Dedifferentiated amniotic fluid mesenchymal stem cell (primary cell): ENCODE measurements around the gene ARHGEF16.

Experiments
- DNase-seq: peaks from one replicate; pipeline ENCODE4 v3.0.0-alpha.2; 2016; ENCODE audit errors: extremely low spot score

The ARHGEF16 gene

DNA sequence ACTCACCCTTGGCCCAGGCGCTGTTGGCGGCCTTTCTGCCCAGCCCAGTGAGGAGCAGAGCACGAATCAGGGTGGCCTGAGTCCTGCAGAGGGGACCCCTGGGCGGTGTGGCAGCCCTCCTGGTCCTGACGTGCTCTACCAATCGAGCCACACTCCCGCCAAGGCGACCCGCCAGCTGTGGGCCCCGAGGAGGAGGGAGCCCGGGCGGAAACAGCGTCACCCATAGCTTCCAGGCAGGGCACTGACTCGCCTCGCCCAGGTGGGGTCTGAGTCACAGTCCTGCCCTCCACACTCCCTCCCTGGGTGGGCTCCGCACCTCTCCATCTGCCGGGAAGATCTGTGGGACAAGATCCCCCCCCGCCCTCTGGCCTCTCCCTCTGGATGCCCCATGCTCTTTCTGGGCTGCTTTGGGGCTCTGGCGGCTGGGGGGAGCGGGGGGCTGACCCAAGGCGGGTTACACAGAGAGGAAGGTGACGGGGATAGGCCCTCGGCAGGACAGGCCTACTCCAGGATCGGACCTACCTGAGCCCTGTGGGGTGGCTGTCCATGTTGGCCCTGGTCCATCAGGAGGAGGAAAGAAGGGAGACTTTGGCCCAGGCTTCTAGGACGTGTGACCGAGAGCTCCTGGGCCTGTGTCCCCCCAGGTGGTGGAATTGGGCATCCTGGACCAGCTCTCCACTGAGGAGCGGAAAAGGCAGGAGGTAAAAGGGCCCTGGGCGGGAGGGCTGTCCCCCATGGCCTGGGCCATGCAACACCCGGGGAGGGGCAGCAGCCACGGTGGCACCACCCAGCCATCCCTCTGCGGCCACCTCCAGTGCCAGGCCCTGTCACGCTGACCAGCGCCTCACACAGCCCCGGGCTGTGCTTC is 14.0 kb downstream of the ARHGEF16 start:
- DNase-seq, result no peak

DNA sequence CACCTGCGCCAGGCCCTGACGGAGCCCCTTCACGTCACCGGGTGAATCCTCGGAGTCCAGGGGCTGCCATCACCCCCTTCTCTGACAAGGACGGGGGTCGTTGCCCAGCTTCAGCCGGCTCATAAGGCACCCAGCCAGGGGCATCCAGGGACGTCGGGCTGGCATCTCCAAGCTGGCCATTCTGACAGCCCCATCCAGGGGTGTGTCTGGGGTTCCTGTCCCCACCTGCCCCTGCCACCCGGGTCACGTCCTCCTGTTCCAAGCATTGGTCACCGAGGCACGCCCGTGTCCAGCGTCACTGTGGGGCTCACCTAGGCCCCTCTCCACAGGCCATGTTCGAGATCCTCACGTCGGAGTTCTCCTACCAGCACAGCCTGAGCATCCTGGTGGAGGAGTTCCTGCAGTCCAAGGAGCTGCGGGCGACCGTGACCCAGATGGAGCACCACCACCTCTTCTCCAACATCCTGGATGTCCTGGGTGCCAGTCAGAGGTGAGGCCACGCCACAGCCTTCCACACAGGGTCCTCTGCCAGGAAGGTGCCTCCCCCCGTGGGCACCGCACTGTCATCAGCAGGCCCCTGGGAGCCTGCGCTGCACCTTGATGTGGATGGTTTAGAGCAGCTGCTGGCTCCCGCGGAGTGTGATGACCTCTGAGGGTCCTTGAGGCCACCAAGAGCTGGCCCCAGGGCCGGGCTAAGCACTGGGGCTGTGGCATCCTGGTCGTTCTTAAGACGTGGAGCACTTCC is 14.8 kb downstream of the ARHGEF16 start:
- no peak for DNase-seq

DNA sequence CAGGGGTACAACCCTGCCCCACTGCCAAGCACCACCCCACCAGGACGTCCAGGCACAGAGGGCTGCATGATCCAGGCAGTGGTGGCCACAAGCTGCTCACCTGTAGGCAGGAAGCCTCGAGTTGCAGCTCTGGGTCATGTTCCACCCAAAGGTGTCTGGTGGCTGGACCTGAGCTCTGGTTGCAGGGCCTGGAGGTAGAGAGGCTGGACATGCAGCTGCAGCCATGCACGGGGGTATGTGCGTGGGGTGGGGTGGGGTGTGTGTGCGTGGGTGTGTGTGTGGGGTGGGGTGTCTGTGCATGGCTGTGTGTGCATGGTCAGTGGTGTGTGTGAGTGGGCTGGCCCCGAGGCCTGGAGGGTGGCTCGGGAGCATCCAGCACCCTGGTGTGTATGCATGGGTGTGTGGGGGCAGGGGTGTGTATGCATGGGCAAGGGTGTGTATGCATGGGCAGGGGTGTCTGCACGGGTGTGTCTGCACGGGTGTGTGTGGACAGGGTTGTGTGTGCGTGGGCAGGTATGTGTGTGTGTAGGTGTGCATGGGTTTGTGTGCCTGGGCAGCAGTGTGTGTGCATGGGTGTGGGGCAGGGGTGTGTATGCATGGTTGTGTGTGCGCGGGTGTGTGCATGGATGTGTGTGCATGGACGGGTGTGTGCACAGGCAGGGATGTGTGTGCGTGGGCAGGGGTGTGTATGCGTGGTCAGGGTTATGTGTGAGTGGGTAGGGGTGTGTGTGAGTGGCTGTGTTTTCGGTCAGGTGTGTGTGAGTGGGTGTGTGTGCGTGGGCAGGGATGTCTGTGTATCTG is 15.6 kb downstream of the ARHGEF16 start:
- DNase-seq, result no peak

DNA sequence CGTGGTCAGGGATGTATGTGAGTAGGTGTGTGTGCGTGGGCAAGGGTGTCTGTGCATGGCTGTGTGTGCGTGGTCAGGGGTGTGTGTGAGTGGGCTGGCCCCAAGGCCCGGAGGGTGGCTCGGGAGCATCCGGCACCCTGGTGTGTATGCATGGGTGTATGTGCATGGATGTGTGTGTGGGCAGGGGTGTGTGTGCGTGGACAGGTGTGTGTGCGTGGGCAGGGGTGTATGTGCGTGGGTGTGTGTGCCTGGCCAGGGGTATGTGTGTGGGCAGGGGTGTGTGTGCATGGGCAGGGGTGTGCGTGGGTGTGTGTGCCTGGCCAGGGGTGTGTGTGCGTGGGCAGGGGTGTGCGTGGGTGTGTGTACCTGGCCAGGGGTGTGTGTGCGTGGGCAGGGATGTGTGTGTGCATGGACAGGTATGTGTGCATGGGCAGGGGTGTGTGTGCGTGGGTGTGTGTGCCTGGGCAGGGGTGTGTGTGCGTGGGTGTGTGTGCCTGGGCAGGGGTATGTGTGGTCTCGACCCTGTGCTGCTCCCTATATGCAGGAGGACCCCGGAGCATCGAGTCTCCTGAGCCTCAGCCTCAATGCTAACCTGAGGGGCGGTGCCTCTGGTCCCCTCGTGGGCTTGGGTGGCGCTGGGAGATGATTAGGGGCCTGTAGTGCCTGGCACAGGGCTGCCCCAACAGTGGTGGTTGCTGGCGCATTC is 16.3 kb downstream of the ARHGEF16 start:
- no peak for DNase-seq

DNA sequence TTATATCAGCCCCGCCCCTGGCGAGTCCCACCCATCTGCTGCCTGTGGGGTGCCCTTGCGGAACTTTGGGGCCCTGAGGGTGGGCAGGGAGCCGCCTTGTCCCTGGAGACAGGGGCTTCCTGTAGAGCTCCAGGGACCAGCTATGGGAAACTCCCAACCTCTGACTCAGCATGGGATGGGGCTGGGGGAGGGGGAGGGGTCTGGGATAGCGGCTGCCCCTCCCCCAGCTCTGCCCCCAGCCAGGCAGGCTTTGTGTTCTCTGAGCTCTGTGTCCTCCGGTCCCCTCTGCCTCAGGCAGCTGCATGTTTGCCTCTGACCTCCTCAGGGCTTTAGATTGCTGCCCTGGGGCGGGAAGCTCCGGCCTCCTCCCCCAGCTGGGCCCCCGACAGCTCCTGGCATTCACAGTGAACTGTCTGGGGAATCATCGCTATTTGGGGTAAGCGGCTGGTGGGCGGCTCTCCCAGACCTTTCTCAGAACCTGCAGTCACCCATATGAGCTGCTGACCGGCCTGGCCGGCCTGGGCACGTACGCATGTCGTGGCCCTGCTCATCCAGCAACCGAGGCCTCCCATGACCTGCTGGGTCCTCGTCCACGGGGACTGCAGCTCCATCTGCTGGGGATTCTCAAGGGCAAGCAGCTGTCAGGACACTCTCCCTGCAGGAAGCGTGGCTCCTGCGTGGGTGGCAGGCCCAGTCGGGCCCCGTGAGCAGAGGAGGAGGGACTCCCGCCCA is 17.1 kb downstream of the ARHGEF16 start:
- DNase-seq, result no peak

DNA sequence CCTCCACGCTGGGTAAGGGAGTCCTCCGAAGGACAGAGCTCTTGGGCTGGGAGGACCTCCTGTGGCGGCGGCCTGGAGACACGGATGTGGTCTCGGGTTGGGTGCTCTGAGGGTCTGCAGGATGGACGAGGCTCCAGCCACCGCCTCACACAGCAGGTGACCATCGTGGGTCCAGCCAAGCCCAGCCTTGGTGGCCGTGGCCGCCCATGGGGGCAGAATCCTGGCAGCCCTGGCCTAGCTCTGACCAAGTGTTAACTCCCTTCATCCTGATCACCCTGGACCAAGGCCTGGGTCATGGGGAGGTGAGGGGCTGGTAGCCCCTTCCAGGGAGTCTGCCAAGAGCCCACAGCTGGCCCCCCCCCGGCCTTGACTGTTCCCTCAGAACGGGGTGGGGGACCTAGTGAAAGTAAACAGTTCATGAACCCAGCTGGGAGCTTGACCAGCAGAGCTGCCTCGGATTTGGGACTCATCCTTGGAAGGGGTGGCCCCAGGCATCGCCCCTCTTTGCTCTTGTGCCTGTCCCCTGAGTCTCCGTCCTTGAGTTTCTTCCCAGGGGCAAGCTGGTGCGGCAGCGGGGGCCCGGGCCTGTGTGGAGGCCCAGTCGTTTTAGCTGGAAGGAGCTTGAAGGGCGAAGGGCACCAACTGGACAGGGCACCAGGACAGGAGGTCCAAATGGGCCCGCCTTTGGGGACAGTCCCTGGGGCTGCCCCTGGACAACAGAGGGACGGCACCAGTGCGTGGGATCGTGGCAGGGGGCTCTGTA is 17.8 kb downstream of the ARHGEF16 start:
- no peak for DNase-seq

DNA sequence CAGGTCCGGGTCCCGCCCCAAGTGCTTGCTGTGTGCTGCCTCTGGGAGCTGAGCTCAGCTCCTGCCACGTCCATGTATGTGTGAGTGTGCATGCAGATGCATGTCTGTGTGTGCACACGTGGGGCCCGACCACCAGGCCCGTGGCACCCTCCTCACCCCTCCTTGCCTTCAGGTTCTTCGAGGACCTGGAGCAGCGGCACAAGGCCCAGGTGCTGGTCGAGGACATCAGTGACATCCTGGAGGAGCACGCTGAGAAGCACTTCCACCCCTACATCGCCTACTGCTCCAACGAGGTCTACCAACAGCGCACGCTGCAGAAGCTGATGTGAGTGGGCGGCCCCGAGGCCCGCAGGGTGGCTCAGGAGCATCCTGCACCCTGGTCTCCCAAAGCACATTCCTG is 18.4 kb downstream of the ARHGEF16 start:
- DNase-seq, result no peak

DNA sequence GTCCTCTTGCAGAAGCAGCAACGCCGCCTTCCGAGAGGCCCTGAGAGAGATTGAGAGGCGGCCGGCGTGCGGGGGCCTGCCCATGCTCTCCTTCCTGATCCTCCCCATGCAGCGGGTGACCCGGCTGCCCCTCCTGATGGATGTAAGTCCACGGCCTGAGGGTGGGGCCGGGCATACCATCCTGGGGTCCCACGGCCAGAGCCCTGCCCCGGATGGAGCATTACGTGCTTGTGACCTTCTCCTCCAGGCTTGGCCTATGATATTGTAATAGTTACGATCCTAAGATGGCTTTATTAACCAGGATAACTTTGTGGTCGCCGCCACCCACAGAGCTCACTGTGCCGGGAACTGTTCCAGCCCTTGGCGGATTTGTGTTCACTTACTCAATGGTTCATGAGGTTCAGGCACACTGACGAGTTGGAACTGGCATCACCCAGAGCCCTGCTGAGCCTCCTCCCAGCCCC is 18.9 kb downstream of the ARHGEF16 start:
- DNase-seq, result peak; percentile 42

DNA sequence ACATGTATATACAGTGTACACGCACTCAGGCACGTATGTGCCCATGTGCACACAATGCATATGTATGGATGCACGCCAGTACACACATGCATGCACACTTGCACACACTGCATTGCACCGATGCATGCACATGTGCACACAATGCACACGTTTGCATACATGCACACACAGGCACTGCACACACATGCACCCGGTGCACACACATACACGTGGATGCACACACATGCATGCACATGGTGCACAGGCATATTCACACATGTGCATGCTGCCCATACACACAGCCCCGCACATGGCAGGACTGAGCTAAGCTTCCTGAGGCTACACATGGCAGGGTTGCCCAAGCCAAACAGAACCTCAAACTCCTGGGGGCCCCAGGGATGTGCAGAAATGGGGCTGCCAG is 19.6 kb downstream of the ARHGEF16 start:
- no peak for DNase-seq

DNA sequence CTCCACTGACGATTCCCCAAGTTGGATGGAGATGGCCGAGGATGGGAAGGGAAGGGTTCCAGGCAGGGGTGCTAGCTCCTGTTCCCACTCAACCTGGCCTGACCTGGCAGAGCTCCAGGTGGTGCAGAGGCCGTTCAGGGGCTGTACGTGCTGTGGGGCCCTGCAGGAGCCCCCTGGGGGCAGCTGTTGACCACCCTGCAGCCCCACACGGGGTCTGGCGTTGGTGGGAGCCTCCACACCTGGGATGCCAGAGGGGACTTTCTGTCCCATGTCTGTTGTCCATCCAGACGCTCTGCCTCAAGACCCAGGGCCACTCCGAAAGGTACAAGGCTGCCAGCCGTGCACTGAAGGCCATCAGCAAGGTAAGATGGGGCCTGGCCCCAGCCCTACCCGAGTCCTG is 20.0 kb downstream of the ARHGEF16 start:
- DNase-seq, result no peak

DNA sequence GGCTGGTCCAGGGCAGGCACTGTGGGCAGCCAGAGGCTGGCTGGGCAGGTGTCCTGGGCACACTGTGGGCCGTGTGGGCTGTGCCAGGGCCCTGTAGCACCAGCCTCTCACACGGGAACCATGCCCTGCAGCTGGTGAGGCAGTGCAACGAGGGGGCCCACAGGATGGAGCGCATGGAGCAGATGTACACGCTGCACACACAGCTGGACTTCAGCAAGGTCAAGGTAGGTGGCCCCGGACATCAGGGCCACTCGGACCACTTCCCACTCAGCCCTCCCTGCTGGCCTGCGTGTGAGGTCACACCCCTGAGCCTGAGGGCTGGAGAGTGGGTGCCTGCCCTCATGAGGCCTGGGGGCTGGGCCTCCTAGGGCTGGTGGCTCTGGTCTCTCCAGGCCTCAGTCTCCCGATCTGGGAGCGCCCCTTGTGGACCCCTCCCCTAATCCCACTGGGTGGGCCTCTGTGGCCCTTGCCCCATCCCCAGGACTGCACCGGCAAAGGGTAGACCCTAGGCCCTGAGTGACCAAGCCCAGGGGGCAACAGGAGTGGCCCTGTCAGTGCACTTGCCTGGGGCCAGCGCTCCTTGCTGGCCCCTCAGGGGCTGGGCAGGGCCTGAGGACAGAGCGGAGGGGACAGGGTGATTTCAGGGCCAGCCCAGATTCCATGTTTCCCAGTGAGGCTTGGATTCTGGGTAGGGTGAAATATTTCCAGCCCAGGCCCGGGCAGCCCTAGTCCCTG is 21.5 kb downstream of the ARHGEF16 start:
- no peak for DNase-seq

DNA sequence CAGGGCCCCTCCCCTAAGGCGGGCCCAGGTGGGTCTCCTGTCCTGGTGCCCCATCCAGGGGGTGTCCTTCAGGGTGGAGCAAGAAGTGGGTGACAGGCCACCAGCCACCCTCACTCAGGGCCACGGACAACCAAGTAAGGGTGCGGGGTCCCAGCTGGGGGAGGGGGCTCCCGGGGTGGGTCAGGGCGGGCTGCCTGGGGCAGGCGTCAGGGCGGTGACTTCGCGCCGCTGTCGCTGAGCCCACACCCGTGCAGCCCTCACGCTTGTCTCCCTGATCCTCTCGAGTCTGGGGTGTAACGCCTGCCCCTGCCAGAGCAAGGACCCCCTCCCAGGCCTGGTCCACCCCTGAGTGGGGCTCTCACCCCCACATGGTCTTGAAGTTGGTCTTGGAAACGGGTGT is 22.2 kb downstream of the ARHGEF16 start:
- no peak for DNase-seq

DNA sequence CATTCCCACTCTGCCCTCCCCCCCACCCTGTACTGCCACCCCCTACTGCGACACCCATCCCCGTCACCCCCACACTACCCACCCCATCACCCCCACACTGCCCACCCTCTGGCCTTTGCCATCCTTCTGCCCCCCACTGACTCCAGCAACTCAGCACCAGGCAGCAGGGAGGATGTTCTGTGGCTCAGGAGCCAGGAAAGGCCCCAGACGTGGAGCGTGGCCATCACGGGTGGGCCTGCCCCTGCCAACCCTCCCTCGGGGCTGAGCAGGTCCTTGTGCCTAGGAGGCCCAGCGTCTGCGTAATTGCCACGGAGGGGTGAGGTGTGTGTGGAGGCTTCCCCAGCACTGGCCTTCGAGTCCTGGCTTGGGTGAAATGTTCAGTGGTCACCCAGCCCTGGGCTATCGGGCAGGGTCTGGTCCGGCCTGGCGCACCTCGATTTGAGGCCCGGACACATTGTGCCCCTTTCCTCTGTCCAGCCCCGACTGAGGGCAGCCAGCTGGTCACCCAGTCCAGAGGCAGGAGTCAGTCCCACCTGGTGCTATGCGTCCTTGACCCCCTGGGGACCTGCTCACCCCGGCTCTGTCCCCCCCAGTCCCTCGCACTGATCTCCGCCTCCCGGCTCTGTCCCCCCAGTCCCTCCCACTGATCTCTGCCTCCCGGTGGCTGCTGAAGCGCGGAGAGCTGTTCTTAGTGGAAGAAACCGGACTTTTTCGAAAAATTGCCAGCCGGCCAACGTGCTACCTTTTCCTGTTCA is 23.0 kb downstream of the ARHGEF16 start:
- no peak for DNase-seq

DNA sequence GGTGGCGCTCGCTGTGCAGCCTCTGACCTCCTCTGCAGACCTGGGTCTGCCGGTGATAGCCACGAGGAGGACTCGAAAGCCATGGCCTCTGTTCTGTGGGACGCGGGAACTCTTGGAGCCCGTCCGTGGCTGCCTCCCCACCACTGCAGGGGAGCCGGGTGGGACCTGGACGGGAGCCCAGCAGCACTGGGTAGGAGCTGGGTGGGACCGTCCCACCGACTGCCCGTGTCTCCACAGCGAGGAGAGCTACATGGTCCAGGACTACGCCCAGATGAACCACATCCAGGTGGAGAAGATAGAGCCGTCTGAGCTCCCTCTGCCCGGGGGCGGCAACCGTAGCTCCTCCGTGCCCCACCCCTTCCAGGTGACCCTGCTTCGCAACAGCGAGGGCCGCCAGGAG is 23.7 kb downstream of the ARHGEF16 start:
- DNase-seq, result no peak

DNA sequence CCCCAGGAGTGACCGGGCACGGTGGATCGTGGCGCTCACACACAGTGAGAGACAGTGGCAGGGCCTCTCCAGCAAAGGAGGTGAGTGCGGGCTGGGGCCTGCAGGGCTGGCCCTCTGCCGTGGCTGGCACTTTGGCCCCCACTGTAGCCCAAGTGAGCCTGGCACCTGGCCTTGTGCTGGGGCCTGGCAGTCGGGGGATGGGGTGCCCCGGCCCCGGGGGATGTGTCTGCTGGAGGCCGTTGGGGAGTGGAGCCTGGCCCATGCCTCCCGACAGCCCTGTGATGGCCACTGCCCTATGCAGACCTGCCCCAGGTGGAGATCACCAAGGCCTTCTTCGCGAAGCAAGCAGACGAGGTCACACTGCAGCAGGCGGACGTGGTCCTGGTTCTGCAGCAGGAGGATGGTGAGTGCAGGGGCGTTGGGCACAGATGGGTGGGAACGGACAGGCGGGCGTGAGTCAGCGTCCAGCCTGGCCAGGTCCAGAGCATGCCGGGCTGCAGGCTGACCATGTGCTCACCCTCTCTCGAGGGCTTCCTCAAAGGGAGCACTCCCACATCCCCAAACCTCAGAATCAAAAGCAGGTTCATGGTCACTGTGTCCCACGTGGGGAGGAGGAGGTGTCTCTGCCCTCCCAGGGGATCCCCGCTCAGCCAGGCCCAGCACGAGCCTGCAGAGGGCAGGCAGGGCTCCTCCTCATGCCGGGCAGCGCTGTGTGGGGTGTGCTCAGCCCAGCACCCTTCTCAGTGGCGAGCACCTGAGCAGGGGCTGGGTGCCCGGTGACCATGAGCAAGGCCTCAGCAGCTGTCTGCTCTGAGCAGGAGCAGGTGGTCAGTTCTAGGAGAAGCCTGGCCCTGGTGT is 25.3 kb downstream of the ARHGEF16 start:
- DNase-seq, result no peak

DNA sequence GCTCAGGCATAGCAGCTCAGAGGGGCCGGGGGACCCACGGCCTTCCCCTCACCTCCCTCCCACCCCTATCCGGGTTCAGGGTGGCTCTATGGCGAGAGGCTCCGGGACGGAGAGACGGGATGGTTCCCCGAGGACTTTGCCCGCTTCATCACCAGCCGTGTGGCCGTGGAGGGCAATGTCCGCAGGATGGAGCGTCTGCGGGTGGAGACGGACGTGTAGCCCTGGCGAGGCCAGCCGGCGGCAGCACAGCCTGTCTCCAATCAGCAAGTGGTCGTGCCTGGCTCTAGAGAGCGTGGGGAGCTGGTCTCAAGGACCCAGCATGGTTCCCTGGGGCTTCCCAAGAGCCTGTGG is 25.9 kb downstream of the ARHGEF16 start:
- no peak for DNase-seq

DNA sequence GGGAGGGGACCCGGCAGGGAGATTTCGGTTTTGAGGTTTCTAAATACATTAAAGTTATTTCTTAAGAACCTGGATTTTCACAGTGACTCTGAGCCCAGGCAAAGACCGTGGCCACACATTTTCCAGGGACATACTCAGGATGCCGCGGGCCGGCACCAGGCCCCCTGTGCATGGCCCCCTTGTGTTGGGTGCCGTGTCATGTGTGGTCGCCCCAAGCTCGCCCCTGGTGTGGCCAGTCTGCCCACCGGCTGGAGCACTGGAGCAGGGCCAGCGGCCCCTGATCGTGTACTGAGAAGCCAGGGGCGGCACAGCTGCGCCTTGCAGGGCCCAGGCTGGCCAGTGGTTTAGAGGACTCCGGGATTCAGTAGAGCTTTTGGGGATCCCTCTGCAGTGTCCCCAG is 26.6 kb downstream of the ARHGEF16 start:
- no peak for DNase-seq

DNA sequence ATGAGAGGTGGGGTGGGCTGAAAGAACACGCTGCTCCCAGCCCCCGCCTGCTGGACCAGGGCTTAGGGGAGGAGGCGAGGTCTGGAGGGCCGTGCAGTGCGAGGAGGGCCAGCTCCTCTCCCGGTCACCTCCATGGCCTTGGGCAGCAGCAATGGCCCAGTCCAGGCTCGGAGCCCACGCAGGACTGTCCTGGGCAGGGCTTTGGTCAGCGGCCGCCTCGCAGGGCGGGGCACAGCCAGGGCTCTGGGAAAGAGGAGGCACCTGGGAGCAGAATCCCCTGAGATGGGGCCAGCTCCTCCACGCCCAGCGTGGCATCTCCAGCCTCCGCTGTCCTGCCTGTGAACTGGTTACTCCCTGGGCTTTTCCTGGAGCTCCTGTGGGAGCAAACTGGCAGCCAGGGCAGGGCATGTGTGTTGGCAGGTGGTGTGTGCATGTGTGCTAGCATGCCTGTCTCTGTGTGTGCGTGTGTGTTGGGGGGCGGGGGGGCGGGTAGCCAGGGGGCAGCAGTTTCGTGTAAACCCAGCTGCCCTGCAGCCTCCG is 27.4 kb downstream of the ARHGEF16 start:
- DNase-seq, result no peak
